ENCODE measurements around the gene ERGIC1. TPM values are rescaled to one million over a fixed set of nuclear protein-coding genes. Genes with fewer than 3 reads are reported as not detected.

The ERGIC1 gene
- total and polyA plus RNA-seq, 2 of the 13 experiments (the other 11 are each of a cell fraction or from before 2014, with no cell fraction given) = 78.5 to 184 TPM

- peak; percentile 47; the same call in 1 of the 2 replicates for TF ChIP-seq ZMYM4 (CRISPR knock-in tag; IDR thresholded peaks at IDR 0.05)
- TF ChIP-seq ZC3H13 (CRISPR knock-in tag; IDR thresholded peaks at IDR 0.05) = no peak
- no peak for TF ChIP-seq SETDB1 (CRISPR knock-in tag; IDR thresholded peaks at IDR 0.05; ENCODE audit: borderline replicate concordance)
- TF ChIP-seq KLF12 (CRISPR knock-in tag; IDR thresholded peaks at IDR 0.05; ENCODE audit: borderline replicate concordance) = peak; percentile 60; the same call in 1 of the 2 replicates
- TF ChIP-seq ZNF770 (CRISPR knock-in tag; IDR thresholded peaks at IDR 0.05) = peak; percentile 46; the same call in 1 of the 2 replicates
- peak; percentile 32; the same call in 1 of the 2 replicates for TF ChIP-seq MED1 (CRISPR knock-in tag; IDR thresholded peaks at IDR 0.05)
- peak; percentile 16; the same call in 1 of the 2 replicates for TF ChIP-seq THAP11 (CRISPR knock-in tag; IDR thresholded peaks at IDR 0.05)
- TF ChIP-seq GRHL1 (CRISPR knock-in tag; conservative IDR thresholded peaks at IDR 0.05) = no peak
- TF ChIP-seq HNRNPLL (IDR thresholded peaks at IDR 0.05; ENCODE audit: low read depth, low read length, poor library complexity, severe bottlenecking) = peak; percentile 16
- TF ChIP-seq ZNF549 (CRISPR knock-in tag; IDR thresholded peaks at IDR 0.05) = no peak
- 0 out of 2 replicates have a peak, but pooled peaks have one; percentile 26 for TF ChIP-seq ZBTB43 (CRISPR knock-in tag; conservative IDR thresholded peaks at IDR 0.05)
- TF ChIP-seq ZNF543 (CRISPR knock-in tag; IDR thresholded peaks at IDR 0.05) = 0 out of 2 replicates have a peak, but pooled peaks have one; percentile 26
- TF ChIP-seq ZSCAN20 (CRISPR knock-in tag; IDR thresholded peaks at IDR 0.05; ENCODE audit: borderline replicate concordance) = 0 out of 2 replicates have a peak, but pooled peaks have one; percentile 35
- peak; percentile 62 for TF ChIP-seq PHF21A (CRISPR knock-in tag; IDR thresholded peaks at IDR 0.05)
- TF ChIP-seq TCF12 (IDR thresholded peaks at IDR 0.05) = no peak
- TF ChIP-seq TCF12 (CRISPR knock-in tag; IDR thresholded peaks at IDR 0.05) = no peak
- peak; percentile 66; the same call in 1 of the 2 replicates for TF ChIP-seq ZHX2 (IDR thresholded peaks at IDR 0.05; ENCODE audit: low read depth)
- 0 out of 2 replicates have a peak, but pooled peaks have one; percentile 58 for TF ChIP-seq ZHX2 (CRISPR knock-in tag; IDR thresholded peaks at IDR 0.05; ENCODE audit: borderline replicate concordance)
These were observed at the start of gene ERGIC1 (continued) for GRCh38 chr5:172833686-172834414.
